ENCODE results near the gene AHDC1. TPM values are rescaled to one million over a fixed set of nuclear protein-coding genes. Genes with fewer than 3 reads are reported as not detected.
"Not testable (repeated sequence)": the region's sequence is repeated elsewhere in the genome, so short reads cannot be mapped to it uniquely, and the experiment has no call there.

Gene AHDC1
- total RNA-seq, 2 donors from 2014 or later = 13.5 to 14.2 TPM

DNA sequence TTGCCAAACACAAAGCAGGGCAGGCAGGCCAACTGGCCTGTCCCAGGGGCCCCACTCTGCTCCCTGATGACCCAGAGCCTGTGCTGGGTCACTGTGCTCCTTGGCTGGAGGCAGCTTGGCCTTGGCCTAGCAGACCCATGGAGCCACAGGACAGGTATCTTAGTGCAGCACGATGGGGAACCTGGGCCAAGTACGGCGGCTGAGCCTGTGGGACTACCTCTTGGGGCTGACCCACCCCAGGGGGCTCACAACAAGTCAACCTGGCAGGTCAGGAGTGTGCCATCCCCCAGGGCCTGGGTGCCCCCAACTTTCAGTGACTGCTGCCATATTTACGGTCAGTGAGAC lies 41.1 kb upstream of the AHDC1 start:
- TF ChIP-seq POLR2A (IDR thresholded peaks at IDR 0.05) = no peak
- TF ChIP-seq, protein P1, sequence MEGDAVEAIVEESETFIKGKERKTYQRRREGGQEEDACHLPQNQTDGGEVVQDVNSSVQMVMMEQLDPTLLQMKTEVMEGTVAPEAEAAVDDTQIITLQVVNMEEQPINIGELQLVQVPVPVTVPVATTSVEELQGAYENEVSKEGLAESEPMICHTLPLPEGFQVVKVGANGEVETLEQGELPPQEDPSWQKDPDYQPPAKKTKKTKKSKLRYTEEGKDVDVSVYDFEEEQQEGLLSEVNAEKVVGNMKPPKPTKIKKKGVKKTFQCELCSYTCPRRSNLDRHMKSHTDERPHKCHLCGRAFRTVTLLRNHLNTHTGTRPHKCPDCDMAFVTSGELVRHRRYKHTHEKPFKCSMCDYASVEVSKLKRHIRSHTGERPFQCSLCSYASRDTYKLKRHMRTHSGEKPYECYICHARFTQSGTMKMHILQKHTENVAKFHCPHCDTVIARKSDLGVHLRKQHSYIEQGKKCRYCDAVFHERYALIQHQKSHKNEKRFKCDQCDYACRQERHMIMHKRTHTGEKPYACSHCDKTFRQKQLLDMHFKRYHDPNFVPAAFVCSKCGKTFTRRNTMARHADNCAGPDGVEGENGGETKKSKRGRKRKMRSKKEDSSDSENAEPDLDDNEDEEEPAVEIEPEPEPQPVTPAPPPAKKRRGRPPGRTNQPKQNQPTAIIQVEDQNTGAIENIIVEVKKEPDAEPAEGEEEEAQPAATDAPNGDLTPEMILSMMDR (IDR thresholded peaks at IDR 0.05) = no peak
- H3K27me3 ChIP-seq = no peaks in the 10 kb centered on the region
- no peaks in the 10 kb centered on the region for H3K9me3 ChIP-seq
- H3K36me3 ChIP-seq (replicated peaks in 1 of 2; ENCODE audit: insufficient read depth in 1 of 2, low read depth in 2 of 2) = no peaks in the 10 kb centered on the region
- peaks cover 6% of the 10 kb centered on the region for H3K4me1 ChIP-seq
- WGBS, 2 donors = 89 to 100% methylated on average over 2 to 4 of the region's 4 CpGs
- intact Hi-C loops (cut with DNase I) = no loop called here
- no peak overlapping the region for H3K27ac ChIP-seq
- no peak overlapping the region for H3K4me3 ChIP-seq
- no peak for DNase-seq
- no peak for ATAC-seq

DNA sequence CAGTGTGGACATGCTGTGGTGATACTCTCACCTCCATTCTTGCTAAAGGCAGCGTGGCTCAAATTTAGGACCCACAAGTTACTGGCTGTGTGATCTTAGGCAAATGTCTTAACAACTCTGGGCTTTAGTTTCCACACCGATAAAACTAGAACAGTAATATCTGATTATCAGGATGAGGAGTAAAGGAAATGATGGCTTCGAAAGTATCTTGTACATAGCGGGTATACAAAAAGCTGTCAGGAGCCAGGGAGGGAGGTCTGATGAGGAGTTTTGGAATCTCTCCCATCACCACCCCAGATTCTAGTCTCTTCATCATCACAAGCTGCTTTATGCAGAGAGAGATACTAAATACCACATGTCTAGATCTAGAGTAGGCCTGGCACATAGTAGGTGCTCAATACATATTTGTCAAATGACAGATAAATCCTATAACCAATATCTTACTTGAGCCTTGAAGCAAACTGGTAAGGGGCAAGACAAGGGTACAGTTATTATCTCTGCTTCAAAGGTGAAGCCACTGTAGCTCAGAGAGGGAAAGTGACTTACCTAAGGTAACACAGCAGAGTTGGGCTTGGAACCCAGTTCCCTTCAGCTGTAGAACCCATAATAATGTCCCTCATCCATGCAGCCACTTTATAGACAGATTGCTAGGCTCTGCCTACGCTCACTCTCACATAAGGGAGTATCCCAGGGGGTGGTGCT lies 40.6 kb upstream of the AHDC1 start:
- no peaks in the 10 kb centered on the region for H3K27me3 ChIP-seq
- no peaks in the 10 kb centered on the region for H3K9me3 ChIP-seq
- no peak overlapping the region for H3K27ac ChIP-seq
- no peak for DNase-seq
- no peaks in the 10 kb centered on the region for H3K36me3 ChIP-seq (replicated peaks in 1 of 2; ENCODE audit: insufficient read depth in 1 of 2, low read depth in 2 of 2)
- no peak overlapping the region for H3K4me3 ChIP-seq
- ATAC-seq = no peak
- H3K4me1 ChIP-seq = peaks cover 6% of the 10 kb centered on the region
- no peak for TF ChIP-seq POLR2A (IDR thresholded peaks at IDR 0.05)
- TF ChIP-seq, protein P1 (IDR thresholded peaks at IDR 0.05) = no peak
- 72 to 81% methylated on average over 5 of the region's 5 CpGs for WGBS, 2 donors
- intact Hi-C loops (cut with DNase I) = no loop called here

DNA sequence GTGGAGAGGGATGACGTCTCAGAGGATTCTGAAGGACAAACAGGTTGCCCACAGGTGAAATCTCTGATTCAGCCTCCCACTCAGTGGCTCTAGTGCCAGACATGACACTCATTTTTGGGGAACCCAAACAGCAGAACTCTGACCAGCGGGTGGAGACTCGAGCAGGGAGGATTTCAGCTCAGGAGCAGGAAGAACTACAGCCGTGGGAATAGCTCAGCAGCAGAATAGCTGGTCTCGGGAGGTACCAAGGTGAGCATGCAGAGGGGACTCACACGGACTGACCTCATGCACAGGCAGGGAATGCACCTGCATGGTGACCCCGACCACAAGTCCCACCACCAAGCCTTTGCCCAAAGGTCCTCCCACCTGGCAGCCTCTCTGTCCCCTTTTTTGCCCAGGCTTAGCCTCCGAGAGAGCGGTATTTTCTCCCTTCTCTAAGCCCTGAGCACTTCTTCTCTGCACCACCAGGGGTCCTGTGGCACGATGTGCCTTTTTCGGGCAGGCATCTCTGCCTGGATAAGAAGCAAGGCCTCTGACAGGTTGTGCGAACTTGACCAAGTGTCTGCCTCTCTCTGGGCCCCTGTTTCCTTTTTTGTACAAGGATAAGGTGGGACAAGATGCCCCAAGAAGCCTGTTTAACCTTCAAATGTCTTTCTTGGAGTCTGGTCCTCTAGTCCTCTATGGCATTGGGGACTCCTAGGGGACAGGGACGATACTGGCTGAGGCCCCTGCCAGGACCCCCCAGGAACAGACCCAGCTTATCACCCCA lies 39.8 kb upstream of the AHDC1 start:
- H3K4me3 ChIP-seq = no peak overlapping the region
- DNase-seq (peak; percentile 61 to 74 (median 67)), ATAC-seq (peak; percentile 79)
- no peaks in the 10 kb centered on the region for H3K36me3 ChIP-seq (replicated peaks in 1 of 2; ENCODE audit: insufficient read depth in 1 of 2, low read depth in 2 of 2)
- peaks cover 6% of the 10 kb centered on the region for H3K4me1 ChIP-seq
- WGBS, 2 donors = 22 to 24% methylated on average over 8 to 13 of the region's 13 CpGs
- H3K9me3 ChIP-seq = no peaks in the 10 kb centered on the region
- no peak for TF ChIP-seq POLR2A (IDR thresholded peaks at IDR 0.05)
- TF ChIP-seq, protein P1 (IDR thresholded peaks at IDR 0.05) = peak; percentile 65 to 82 (median 78)
- no peak overlapping the region for H3K27ac ChIP-seq
- intact Hi-C loops (cut with DNase I) = no loop called here
- H3K27me3 ChIP-seq = no peaks in the 10 kb centered on the region

DNA sequence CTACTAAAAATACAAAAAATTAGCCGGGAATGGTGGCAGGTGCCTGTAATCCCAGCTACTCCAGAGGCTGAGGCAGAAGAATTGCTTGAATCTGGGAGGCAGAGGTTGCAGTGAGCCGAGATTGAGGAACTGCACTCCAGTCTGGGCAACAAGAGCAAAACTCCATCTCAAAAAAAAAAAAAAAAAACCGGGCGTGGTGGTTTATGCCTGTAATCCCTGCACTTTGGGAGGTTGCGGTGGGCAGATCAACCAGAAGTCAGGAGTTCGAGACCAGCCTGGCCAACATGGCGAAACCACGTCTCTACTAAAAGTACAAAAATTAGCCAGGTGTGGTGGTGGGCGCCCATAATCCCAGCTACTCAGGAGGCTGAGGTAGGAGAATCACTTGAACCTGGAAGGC lies 36.6 kb upstream of the AHDC1 start:
- ATAC-seq; H3K27ac ChIP-seq; H3K4me1 ChIP-seq; H3K36me3 ChIP-seq (replicated peaks in 1 of 2; ENCODE audit: insufficient read depth in 1 of 2, low read depth in 2 of 2); intact Hi-C loops (cut with DNase I); H3K9me3 ChIP-seq; H3K4me3 ChIP-seq; H3K27me3 ChIP-seq; DNase-seq: not testable (repeated sequence)
- 74 to 83% methylated on average over 9 of the region's 9 CpGs for WGBS, 2 donors

DNA sequence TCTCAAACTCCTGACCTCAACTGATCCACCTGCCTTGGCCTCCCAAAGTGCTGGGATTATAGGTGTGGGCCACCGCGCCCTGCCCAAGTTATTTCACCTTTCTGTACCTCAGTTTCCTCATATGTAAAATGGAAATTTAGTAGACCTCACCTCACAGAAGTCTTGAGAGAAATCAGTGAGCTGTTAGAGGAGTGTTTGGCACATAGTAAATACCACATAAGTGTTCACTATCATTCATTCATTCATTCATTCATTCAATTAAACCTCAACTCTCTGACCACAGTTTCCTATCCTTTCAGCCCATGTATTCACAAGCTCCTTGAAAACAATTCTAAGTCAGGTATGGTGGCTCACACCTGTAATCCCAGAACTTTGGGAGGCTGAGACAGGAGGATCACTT lies 34.9 kb upstream of the AHDC1 start:
- Histone ChIP-seq H3K27me3 (peaks cover 0 to 4% of the 10 kb centered on the region in 2 donors), H3K27ac (no peak overlapping the region), H3K9me3 (no peaks in the 10 kb centered on the region), H3K4me1 (peaks cover 17% of the 10 kb centered on the region), H3K36me3 (replicated peaks in 1 of 2; ENCODE audit: insufficient read depth in 1 of 2, low read depth in 2 of 2) (no peaks in the 10 kb centered on the region), H3K4me3 (no peak overlapping the region)
- TF ChIP-seq POLR2A (IDR thresholded peaks at IDR 0.05) = no peak
- TF ChIP-seq, protein P1 (IDR thresholded peaks at IDR 0.05) = no peak
- WGBS, 2 donors = 97 to 100% methylated on average over 2 of the region's 2 CpGs
- no peak for DNase-seq
- intact Hi-C loops (cut with DNase I) = no loop called here
- no peak for ATAC-seq
